ENCODE measurements around the gene CPSF7.

DNA sequence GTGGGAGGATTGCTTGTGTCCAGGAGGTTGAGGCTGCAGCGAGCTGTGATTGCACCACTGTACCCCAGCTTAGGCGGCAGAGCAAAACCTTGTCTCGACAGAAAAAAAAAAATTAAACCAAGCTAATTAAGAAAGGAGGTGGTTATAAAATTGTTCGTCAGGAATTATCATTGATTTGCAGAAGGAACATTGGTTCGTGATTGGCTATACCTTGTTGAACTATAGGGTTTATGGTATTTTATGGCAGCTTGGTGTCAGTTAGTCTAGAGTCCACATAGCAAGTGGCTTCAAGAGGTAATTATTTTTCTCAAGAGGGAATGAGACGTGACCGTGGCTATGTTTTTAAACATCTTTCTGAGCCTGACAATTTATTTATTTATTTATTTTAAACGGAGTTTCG, 48.9 kb downstream of the CPSF7 start:
- TF ChIP-seq CTCF (IDR thresholded peaks at IDR 0.05) (no peak), EZH2 (IDR thresholded peaks at IDR 0.05; ENCODE audit: borderline replicate concordance, insufficient read depth, low read depth, low read length, poor library complexity, severe bottlenecking) (no peak)
